Ascending aorta (tissue), 2 donors: ENCODE measurements around the gene CLDN5. TPM values are rescaled to one million over a fixed set of nuclear protein-coding genes. Genes with fewer than 3 reads are reported as not detected.

Experiments used
- DNase-seq, 2 donors: peaks; one replicate each; pipeline ENCODE4 v3.0.0-alpha.2; 2019; ENCODE audit warnings: low spot score in 2 of 2
- H3K27ac ChIP-seq, 2 donors: fragments of 200-600 bp; sonication (generic); one replicate each; pipeline ENCODE4 v1.5.1; 2016 to 2017; ENCODE audit warnings: mild to moderate bottlenecking in 1 of 2
- H3K27me3 ChIP-seq: fragments of 200-600 bp; sonication (generic); one replicate; pipeline ENCODE4 v1.5.1; 2017
- H3K36me3 ChIP-seq, 2 donors: fragments of 200-600 bp; sonication (generic); one replicate each; pipeline ENCODE4 v1.5.1; 2016
- H3K4me1 ChIP-seq, 2 donors: fragments of 200-600 bp; sonication (generic); one replicate each; pipeline ENCODE4 v1.5.1; 2016 to 2017; ENCODE audit warnings: mild to moderate bottlenecking in 1 of 2
- H3K4me3 ChIP-seq, 2 donors: fragments of 200-600 bp; sonication (generic); one replicate each; pipeline ENCODE4 v1.5.1; 2016 to 2017; ENCODE audit warnings: mild to moderate bottlenecking in 1 of 2
- H3K9me3 ChIP-seq, 2 donors: fragments of 200-600 bp; sonication (generic); one replicate each; pipeline ENCODE4 v1.5.1; 2016
- intact Hi-C: fragments of 100-400 bp; cut with DNase I; formaldehyde crosslinking; loops from one replicate; pipeline ENCODE4 v1.15.1; 2023
- total RNA-seq: library from RNA; depleted of rRNA; stranded (reverse); fragments of >200 nt; gene quantifications from one replicate; pipeline ENCODE4 v1.1.0, GENCODE V29; 2016
- TF ChIP-seq, protein P1 (sequence below), 3 experiments: fragments of 200-600 bp in 2 of 3; fragments of 450-650 bp in 1 of 3; sonication (generic) in 2 of 3; IDR thresholded peaks; one replicate each; pipeline ENCODE4 v1.5.1; 2016 to 2019; ENCODE audit warnings: antibody characterized with exemption in 3 of 3, mild to moderate bottlenecking in 1 of 3, moderate library complexity in 1 of 3

Gene CLDN5
- total RNA-seq, 1 donor from 2014 or later, result 482 TPM

- no peaks in the 10 kb centered on the region for H3K36me3 ChIP-seq
- no peaks in the 10 kb centered on the region for H3K9me3 ChIP-seq
- TF ChIP-seq, protein P1, sequence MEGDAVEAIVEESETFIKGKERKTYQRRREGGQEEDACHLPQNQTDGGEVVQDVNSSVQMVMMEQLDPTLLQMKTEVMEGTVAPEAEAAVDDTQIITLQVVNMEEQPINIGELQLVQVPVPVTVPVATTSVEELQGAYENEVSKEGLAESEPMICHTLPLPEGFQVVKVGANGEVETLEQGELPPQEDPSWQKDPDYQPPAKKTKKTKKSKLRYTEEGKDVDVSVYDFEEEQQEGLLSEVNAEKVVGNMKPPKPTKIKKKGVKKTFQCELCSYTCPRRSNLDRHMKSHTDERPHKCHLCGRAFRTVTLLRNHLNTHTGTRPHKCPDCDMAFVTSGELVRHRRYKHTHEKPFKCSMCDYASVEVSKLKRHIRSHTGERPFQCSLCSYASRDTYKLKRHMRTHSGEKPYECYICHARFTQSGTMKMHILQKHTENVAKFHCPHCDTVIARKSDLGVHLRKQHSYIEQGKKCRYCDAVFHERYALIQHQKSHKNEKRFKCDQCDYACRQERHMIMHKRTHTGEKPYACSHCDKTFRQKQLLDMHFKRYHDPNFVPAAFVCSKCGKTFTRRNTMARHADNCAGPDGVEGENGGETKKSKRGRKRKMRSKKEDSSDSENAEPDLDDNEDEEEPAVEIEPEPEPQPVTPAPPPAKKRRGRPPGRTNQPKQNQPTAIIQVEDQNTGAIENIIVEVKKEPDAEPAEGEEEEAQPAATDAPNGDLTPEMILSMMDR (IDR thresholded peaks at IDR 0.05), result no peak
- H3K27ac ChIP-seq, result no peak overlapping the region
- intact Hi-C loops, result no loop called here
- H3K27me3 ChIP-seq, result no peaks in the 10 kb centered on the region
- H3K4me3 ChIP-seq, result no peak overlapping the region
- H3K4me1 ChIP-seq, result no peaks in the 10 kb centered on the region
- no peak for DNase-seq
These were observed 24.3 kb downstream of the CLDN5 start for GRCh38 chr22:19499880-19500242.

DNA sequence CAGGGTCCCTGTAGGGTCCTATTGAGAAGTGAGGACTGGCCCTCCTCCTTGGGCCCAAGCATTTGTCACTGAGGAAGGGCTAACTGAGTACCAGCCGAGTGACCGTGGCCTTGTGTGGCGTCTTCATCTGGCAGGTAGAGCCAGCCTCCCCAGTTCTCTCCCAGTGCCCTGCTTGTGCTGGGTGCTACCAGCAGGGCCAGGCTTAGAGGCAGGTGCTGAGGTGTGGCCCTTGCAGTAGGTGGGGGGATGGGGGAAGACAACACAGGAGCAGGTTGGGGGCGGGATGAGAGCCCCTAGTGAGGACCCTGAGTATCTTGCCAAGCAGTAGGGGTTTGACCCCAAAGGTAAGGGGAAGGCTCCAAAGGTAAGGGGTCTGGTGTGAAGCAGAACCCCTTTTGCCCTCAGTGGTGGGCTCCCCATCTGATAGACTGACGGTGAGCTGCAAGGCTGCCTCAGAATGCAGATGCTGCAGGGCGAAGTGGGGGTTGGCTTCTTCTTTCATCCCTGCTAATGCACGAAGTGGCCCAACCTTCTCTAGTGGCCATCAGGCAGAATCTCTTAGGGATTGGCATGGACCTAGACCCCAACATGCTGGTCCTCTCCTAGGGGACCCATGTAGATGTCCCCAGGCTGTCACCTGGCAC, 24.9 kb downstream of the CLDN5 start:
- DNase-seq, result no peak
- Histone ChIP-seq H3K9me3 (no peaks in the 10 kb centered on the region), H3K4me3 (no peak overlapping the region), H3K36me3 (no peaks in the 10 kb centered on the region), H3K27me3 (no peaks in the 10 kb centered on the region), H3K4me1 (no peaks in the 10 kb centered on the region), H3K27ac (no peak overlapping the region)
- TF ChIP-seq, protein P1 (IDR thresholded peaks at IDR 0.05), result no peak
- intact Hi-C loops, result no loop called here

- no peaks in the 10 kb centered on the region for H3K4me1 ChIP-seq
- no peaks in the 10 kb centered on the region for H3K9me3 ChIP-seq
- no peaks in the 10 kb centered on the region for H3K27me3 ChIP-seq
- H3K36me3 ChIP-seq, result no peaks in the 10 kb centered on the region
- no peak overlapping the region for H3K4me3 ChIP-seq
- DNase-seq, result no peak
- no peak overlapping the region for H3K27ac ChIP-seq
- TF ChIP-seq, protein P1 (IDR thresholded peaks at IDR 0.05), result no peak
- intact Hi-C loops, result no loop called here
These were observed 25.4 kb downstream of the CLDN5 start for GRCh38 chr22:19498866-19499190.

DNA sequence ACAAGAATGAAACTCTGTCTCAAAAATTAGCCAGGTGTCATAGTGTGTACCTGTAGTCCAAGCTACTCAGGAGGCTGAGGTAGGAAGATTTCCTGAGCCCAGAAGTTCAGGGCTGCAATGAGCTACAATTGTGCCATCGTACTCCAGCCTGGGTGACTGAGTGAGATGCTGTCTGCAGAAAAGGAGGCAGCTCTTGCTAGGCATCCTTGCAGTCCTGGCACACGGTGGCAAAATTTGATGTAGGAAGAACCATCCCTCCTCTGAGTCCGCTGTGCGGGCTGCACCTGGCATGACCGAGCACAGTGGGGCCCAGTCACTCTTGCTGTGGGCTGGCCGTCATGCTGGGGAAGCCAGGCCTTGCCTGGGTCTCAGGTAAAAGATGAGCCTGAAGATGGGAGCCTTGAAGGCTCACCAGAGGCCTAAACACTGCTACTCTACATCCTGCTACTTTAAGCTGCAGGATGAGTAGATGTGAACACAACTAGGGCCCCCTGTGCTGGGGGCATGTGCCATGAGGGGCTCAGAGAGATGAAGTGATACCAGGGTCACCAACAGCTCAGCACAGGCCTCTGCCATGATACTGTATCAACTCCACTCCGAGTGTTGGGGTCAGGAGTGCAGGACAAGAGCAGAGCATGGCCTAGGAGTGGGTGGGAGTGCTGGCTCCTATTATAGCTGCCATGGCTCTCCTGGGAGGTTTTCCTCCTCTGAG, 25.9 kb downstream of the CLDN5 start:
- TF ChIP-seq, protein P1 (IDR thresholded peaks at IDR 0.05), result no peak
- H3K9me3 ChIP-seq, result no peaks in the 10 kb centered on the region
- no peaks in the 10 kb centered on the region for H3K4me1 ChIP-seq
- H3K27me3 ChIP-seq, result no peaks in the 10 kb centered on the region
- no peaks in the 10 kb centered on the region for H3K36me3 ChIP-seq
- H3K4me3 ChIP-seq, result no peak overlapping the region
- no peak overlapping the region for H3K27ac ChIP-seq
- intact Hi-C loops, result no loop called here
- DNase-seq, result peak in 1 of 2 donors; percentile 35

DNA sequence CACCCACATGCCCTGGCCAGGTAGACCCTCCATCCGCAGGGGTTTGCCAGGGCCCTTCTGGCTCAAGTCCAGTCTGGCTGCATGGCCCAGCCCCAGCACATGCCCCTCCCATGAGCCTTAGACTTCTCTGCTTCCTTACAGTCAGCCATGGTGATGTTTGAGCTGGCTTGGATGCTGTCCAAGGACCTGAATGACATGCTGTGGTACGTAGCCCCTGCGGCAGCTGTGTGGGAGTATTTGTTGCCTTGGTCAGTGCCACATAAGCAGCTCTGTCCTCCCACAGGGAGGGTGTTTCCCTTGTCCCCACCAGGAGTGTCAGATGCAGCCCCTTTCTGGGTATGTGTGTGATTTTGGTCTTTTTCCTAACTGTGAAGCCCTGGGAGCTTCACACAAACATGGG, 27.0 kb downstream of the CLDN5 start:
- Histone ChIP-seq H3K27me3 (no peaks in the 10 kb centered on the region), H3K4me3 (no peak overlapping the region), H3K36me3 (no peaks in the 10 kb centered on the region), H3K9me3 (no peaks in the 10 kb centered on the region), H3K4me1 (no peaks in the 10 kb centered on the region), H3K27ac (no peak overlapping the region)
- peak in 1 of 2 donors; percentile 50 for DNase-seq
- intact Hi-C loops, result no loop called here
- TF ChIP-seq, protein P1 (IDR thresholded peaks at IDR 0.05), result no peak
